T-helper 1 cell treated with Interleukin-12 subunit alpha and Interleukin-12 subunit beta and Interleukin-4 antibody, amounts not matched to agents 30 μg/mL and 1 μg/mL, for 36 hours (primary cell): ENCODE data around the gene RNF215.

ENCODE experiments used
- H3K27ac Mint-ChIP-seq: one replicate; pipeline ENCODE4 v1.8.0; 2021; ENCODE audit warnings: mild to moderate bottlenecking, mixed read lengths
- H3K27me3 Mint-ChIP-seq: one replicate; pipeline ENCODE4 v1.8.0; 2021; ENCODE audit warnings: low read depth, mixed read lengths
- H3K36me3 Mint-ChIP-seq: one replicate; pipeline ENCODE4 v1.8.0; 2021; ENCODE audit warnings: low read depth, mixed read lengths
- H3K4me1 Mint-ChIP-seq: one replicate; pipeline ENCODE4 v1.8.0; 2021; ENCODE audit warnings: low read depth, mixed read lengths
- H3K4me3 Mint-ChIP-seq: one replicate; pipeline ENCODE4 v1.8.0; 2021; ENCODE audit warnings: mild to moderate bottlenecking, moderate library complexity, mixed read lengths
- H3K9me3 Mint-ChIP-seq: one replicate; pipeline ENCODE4 v1.8.0; 2021; ENCODE audit warnings: mixed read lengths

Gene RNF215

DNA sequence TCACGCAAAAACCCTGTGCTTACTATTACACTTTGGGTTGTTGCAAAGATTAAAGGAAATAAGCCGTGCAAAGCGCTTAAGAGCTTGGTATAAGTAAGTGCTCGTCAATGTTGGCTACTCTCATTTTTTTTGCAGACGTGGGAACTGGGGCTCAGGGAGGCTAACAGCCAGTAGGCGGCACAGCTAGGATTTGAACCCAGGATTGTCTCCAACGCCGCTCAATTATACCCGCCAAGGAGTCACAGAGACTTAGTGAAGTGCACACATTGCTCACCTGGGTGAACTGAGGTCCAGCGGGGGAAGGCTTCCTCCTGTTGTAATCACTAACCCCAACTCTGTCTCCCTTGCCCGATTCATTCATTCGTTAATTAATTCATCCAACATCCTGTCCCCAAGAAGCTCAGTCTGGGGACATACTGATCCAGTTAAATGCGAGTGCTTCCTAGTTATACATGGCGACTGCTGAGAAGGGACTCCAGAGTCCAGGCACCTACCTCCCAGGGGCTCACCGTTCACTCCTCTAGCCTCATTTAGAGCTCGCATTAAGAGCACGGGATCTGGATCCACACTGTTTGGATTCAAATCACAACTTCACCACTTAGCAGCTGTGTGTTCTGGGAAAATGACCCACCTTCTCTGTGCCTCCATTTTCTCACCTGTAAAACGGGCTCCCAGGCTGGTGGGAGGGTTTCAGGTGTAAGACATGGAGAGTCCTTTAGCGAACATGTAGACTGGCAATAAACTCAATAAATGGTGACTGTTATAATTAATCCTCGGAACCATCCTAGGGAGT is 37.5 kb upstream of the RNF215 start:
- H3K4me3 Mint-ChIP-seq, result peak overlapping the region; percentile 94
- peak overlapping the region; percentile 95 for H3K27ac Mint-ChIP-seq
- H3K27me3 Mint-ChIP-seq, result no peaks in the 10 kb centered on the region
- no peaks in the 10 kb centered on the region for H3K9me3 Mint-ChIP-seq
- peaks cover 21% of the 10 kb centered on the region for H3K36me3 Mint-ChIP-seq
- peaks cover 50% of the 10 kb centered on the region for H3K4me1 Mint-ChIP-seq

DNA sequence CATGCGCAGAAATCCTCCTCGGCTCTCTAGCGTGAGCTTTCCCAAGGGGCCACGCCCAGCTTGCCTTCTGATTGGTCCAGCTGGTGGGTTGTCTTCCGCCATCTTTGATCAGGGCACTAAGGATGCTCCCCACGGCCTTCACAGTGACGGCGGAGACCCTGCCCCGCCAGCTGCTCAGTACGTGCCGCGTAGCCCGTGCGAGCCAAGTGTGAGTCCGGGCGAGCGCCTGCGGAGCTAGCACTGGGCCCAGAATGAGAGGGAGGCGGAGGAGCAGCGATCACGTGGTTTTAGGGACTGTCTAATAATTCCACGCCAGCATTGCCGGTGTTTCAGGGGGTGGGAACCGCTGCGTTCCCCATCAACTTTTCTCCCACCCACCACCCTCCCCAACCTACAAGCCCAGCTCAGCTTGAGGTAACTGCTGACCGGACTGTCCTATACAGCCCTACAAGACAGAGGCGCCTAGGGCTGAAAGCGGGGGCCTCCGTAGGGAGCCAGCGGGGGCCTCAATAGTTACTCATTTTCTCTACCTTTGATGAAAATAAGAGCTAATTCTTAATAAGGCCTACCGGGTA is 36.8 kb upstream of the RNF215 start:
- H3K4me1 Mint-ChIP-seq, result peaks cover 52% of the 10 kb centered on the region
- H3K27ac Mint-ChIP-seq, result peak overlapping the region; percentile 95
- peaks cover 21% of the 10 kb centered on the region for H3K36me3 Mint-ChIP-seq

DNA sequence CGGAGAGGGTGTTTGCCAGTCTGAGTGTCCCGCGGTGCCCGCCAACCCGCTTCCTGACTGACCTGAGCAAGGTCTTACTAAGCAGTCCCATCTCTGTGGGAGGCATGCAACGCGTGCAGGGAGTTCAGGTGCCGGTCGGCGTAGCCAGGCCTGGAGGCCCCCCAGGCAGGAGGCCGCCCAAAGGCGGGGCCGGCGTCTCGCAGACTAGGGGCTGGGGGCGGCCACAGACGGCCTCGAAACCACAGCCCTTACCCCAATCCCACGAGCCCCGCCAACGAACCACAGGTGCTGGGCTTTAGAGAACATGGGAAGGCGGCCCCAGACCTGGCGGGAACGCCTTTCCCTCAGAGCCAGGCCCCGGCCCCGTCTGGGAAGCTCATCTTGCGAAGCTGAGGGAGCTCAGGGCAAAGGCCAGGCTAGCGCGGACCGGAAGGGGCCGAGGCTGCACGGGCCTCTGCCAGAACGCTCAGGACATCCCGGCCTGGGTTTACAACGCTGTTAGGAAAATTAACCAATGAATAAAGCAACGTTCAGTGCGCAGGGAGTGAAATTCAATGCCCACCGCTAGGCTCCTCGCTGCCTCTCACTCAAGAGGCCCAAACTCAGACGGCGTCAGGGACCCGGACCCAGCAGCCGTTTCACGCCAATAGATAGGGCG is 36.2 kb upstream of the RNF215 start:
- Mint-ChIP-seq H3K27ac (peak overlapping the region; percentile 95), H3K27me3 (no peaks in the 10 kb centered on the region)

More for the DNA sequence above, 36.8 kb upstream of the RNF215 start:
- no peaks in the 10 kb centered on the region for H3K27me3 Mint-ChIP-seq
- no peaks in the 10 kb centered on the region for H3K9me3 Mint-ChIP-seq
- peak overlapping the region; percentile 94 for H3K4me3 Mint-ChIP-seq

DNA sequence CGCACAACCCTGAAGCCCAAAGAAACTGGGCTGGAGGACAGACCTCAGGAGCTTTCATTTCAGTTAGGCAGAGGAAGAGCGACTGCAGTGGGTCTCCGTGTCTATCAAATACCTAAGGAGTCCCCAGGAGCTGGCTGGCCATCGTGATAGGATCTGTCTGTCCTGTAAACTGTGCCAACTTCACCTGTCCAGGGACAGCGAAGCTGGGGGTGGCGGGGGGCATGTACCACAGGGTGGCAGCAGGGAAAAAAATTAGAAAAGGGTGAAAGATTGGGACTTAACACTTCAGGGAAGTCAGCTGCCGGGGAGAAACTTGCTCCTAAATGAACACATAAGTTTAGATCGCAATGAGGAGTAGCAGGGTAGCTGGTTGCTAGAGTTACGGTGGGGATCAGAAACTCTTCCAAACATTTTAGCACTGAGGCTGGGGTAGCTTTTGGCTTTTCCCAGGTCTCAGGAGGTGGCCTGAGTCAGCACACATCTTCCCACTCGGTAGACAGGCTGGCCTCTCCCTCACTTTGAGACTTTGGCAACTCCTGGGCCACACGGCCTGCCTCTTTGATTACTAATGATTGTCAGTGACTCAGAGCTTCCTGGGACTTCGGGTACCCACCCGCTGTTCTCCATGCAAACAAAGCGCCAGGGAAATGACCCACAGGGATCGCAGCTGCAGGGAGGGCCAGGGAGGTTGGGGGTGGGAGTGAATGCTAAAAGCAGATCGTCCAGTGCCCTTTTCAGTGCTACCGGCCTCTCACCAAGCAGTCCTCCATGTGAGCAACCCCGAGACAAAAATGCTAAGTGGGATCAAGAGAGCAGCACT is 35.5 kb upstream of the RNF215 start:
- peak overlapping the region; percentile 95 for H3K27ac Mint-ChIP-seq
- no peaks in the 10 kb centered on the region for H3K27me3 Mint-ChIP-seq
- peak overlapping the region; percentile 94 for H3K4me3 Mint-ChIP-seq
- H3K9me3 Mint-ChIP-seq, result no peaks in the 10 kb centered on the region
- peaks cover 27% of the 10 kb centered on the region for H3K36me3 Mint-ChIP-seq
- peaks cover 52% of the 10 kb centered on the region for H3K4me1 Mint-ChIP-seq

More for the DNA sequence above, 36.2 kb upstream of the RNF215 start:
- Mint-ChIP-seq H3K4me1 (peaks cover 52% of the 10 kb centered on the region), H3K4me3 (peak overlapping the region; percentile 94), H3K36me3 (peaks cover 24% of the 10 kb centered on the region), H3K9me3 (no peaks in the 10 kb centered on the region)

DNA sequence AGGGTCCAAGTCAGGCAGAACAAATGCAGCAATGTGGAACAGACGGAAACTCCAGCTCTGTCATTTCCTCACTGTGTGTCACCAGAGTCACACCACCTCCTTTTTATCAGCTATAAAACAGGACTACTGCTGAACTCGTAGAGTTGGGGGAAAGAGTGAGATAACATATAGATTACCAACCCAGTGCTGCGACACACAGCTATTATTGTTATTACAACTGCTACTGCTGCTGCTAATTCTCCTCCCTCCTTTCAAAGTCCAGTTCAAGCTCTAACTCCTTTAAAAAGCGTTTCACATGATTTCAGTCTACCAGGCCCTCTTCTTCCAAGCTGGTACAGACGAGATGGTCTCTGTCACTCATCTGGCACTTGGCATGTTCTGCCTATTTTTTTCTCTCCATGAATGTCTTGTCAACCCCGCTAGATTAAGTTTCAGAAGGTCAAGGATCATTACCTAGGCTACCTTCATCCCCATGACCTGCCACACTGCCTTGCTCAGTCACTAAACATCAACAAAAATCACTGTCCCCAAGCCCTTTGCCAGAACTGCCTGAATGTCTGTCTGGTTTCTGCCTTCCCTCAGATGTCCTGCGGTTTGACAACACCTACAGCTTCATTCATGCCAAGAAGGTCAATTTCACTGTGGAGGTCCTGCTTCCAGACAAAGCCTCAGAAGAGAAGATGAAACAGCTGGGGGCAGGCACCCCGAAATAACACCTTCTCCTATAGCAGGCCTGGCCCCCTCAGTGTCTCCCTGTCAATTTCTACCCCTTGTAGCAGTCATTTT is 34.7 kb upstream of the RNF215 start:
- Mint-ChIP-seq H3K9me3 (no peaks in the 10 kb centered on the region), H3K27ac (peak overlapping the region; percentile 95), H3K4me1 (peaks cover 48% of the 10 kb centered on the region), H3K4me3 (peak overlapping the region; percentile 94), H3K27me3 (no peaks in the 10 kb centered on the region), H3K36me3 (peaks cover 27% of the 10 kb centered on the region)

DNA sequence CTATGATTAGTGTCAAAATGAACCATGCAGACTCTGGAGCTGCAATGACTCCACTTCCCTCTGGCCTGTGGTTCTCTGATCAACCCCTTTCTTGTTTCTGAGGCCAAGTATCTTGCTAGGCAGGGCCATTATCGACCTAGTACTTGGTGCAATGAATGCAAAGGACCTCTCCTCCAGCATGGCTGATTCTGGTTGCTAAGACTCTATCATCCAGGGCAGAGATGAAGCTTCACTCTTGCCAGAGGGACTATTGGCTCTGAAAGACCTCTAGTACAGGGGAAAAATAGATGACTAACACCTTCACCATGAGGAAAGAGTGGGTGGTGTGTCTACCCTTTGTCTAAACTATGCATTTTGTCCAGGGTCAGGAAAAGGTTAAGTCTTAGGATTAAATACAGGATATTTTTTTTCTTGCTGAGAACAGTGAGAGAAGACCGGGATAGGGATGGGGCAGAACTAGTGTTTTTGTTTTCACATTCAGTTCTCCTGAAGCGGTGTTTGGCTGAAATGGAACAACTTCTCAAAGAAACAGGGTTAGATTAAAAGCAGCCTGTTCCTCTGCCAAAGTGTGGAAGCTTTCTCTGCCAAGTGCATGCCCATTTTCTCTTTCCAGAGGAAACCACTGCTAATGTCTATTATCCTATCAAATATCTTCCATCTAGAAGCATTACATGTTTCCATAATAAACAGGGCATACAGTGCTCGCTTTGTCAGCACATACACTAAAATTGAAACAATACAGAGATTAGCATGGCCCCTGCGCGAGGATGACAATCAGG is 33.3 kb upstream of the RNF215 start:
- Mint-ChIP-seq H3K27me3 (no peaks in the 10 kb centered on the region), H3K27ac (peak overlapping the region; percentile 10), H3K36me3 (peaks cover 37% of the 10 kb centered on the region), H3K4me1 (peaks cover 39% of the 10 kb centered on the region), H3K4me3 (no peak overlapping the region), H3K9me3 (no peaks in the 10 kb centered on the region)

DNA sequence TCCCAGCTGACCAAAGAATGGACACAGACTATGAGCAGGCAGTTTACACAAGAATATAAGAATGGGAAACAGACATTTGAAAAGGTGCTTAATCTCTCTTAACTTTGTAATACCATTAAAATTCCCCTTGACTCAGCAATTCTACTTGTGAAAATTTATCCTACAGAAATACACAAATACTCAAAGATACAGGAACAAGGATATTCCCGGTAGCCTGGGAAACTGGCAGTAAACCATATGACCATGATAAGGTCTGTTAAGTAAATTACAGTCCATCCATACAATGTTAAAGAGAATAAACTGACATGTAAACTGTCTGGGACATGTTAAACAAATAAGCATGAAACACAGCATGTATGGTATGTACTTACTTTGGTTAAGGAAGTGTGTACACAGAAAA is 29.6 kb upstream of the RNF215 start:
- H3K4me3 Mint-ChIP-seq, result no peak overlapping the region
- H3K27ac Mint-ChIP-seq, result no peak overlapping the region
- H3K4me1 Mint-ChIP-seq, result peaks cover 32% of the 10 kb centered on the region
- H3K27me3 Mint-ChIP-seq, result no peaks in the 10 kb centered on the region
- H3K9me3 Mint-ChIP-seq, result no peaks in the 10 kb centered on the region
- H3K36me3 Mint-ChIP-seq, result peaks cover 42% of the 10 kb centered on the region

DNA sequence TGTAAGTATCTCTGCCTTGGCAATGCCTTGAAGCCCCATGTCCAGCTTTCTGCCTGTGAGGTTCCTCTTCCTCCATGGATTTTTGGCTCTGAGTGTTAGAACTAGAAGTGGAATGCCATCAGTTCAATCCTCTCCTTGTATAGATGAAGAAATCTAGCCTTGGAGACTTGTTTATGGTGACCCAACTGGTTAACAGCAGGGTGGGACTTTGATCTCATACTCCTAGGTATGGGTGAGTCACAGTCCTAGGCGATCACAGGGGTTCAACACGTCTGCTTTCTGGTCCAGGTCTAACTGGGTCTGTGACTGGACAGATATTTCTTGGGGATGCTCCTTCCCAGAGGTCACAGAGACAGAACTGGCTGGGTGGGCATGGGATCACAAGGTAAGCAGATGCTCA is 29.2 kb upstream of the RNF215 start:
- no peak overlapping the region for H3K4me3 Mint-ChIP-seq
- peaks cover 28% of the 10 kb centered on the region for H3K4me1 Mint-ChIP-seq
- peaks cover 40% of the 10 kb centered on the region for H3K36me3 Mint-ChIP-seq
- no peaks in the 10 kb centered on the region for H3K27me3 Mint-ChIP-seq
- no peak overlapping the region for H3K27ac Mint-ChIP-seq
- H3K9me3 Mint-ChIP-seq, result no peaks in the 10 kb centered on the region

DNA sequence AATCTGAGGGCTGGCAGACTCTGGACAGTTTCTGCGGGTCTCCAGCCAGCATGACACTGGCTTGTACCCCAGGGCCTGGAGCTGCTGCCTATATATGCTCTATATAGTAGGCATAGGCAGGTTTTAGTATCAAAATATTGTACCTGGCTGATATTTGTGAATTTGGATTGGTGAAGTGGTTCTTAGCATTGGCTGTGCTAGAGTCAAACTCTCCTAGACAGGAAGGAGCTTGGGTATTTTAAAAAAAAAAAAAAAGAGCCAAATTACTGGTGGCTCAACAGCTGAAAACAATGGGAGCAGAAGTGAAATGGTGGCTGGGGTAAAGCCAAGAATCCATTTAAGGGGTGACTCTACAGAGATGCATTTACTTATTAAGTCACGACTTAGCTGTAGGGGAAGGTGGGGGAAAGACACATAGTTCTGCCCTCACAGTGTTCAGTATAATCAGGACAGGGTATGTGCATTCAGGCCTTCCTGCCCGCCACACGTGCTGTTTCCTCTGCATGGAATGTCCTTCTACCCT is 27.4 kb upstream of the RNF215 start:
- Mint-ChIP-seq H3K4me3 (no peak overlapping the region), H3K27ac (peak overlapping the region; percentile 24), H3K9me3 (no peaks in the 10 kb centered on the region), H3K36me3 (peaks cover 43% of the 10 kb centered on the region), H3K4me1 (peaks cover 18% of the 10 kb centered on the region), H3K27me3 (no peaks in the 10 kb centered on the region)

DNA sequence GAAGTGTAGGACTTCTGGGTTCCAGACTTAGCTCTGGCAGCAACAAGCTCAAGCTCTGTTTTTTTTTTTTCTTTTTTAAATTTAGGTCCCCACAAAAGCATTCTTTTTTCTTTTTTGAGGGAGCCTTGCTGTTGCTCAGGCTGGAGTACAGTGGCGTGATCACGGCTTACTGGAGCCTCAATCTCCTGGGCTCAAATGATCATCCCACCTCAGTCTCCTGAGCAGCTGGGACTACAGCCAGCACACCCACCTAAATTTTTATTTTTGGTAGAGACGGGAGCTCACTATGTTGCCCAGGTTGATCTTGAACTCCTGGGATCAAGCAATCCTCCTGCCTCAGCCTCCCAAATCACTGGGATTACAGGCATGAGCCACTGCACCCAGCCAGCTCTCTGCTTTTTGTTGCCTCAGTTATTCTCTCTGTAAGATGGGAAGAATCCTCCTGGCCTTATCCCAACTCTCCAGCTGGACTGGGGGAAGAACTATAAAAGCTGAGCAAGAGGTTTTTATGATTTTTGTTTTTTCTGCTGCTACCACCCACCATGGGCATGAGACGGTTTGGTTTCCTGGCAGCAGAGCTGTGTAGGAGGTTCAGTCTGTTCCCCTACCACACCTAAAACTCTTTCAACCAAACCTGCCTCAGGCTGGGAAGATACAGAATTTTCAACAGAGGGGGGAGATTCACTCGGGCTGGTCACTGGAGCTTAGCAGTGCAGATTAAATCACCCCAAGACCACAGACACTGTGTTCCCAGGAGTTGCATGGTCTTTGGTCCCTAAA is 26.7 kb upstream of the RNF215 start:
- Mint-ChIP-seq H3K27ac (peak overlapping the region; percentile 55), H3K9me3 (no peaks in the 10 kb centered on the region), H3K27me3 (no peaks in the 10 kb centered on the region), H3K4me3 (no peak overlapping the region), H3K4me1 (peaks cover 21% of the 10 kb centered on the region), H3K36me3 (peaks cover 47% of the 10 kb centered on the region)

DNA sequence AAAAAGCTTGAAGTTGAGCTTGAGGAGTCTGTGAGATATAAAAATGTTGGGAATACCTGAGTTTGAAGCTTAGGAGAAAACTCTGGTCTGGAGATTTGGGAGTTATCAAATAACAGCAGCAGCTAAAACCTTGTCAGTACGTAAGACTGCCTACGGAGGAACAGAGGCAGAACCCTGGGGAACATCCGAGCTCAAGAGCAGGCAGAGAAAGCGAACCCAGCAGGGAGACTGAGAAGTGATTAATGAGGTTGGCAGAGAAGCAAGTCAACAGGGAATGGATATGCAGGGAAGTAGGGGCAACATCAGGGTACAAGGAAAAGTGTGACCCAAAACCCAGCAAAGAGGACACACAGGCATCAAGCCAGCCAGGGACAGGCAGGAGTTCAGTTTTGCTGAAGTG is 25.8 kb upstream of the RNF215 start:
- H3K4me3 Mint-ChIP-seq, result no peak overlapping the region
- no peak overlapping the region for H3K27ac Mint-ChIP-seq
- H3K36me3 Mint-ChIP-seq, result peaks cover 41% of the 10 kb centered on the region
- H3K27me3 Mint-ChIP-seq, result no peaks in the 10 kb centered on the region
- no peaks in the 10 kb centered on the region for H3K9me3 Mint-ChIP-seq
- H3K4me1 Mint-ChIP-seq, result peaks cover 27% of the 10 kb centered on the region

DNA sequence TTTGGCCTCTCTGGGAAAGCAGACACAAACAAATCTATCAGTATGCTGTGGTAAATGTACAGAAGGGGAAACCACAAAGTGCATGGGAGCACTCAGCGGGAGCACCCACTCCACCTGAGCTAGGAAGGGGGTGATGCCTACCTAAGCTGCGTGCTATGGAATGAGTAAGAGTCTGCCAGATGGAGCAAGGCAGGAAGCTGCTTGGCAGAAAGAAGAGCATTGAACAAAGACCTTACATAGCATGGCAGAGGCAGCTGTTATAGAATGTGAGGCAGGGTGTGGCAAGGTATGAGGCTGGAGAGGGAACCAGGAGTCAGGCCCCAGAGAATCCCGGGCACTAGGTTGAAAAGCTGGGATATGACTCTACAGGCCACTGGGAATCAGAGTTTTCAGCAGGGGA is 24.6 kb upstream of the RNF215 start:
- Mint-ChIP-seq H3K27me3 (no peaks in the 10 kb centered on the region), H3K4me1 (peaks cover 27% of the 10 kb centered on the region), H3K4me3 (no peak overlapping the region), H3K36me3 (peaks cover 41% of the 10 kb centered on the region), H3K9me3 (no peaks in the 10 kb centered on the region), H3K27ac (no peak overlapping the region)
